ENCODE measurements around the gene KIAA0825. TPM values are rescaled to one million over a fixed set of nuclear protein-coding genes. Genes with fewer than 3 reads are reported as not detected.

The KIAA0825 gene
- total and polyA plus RNA-seq, 12 donors, result 0.34 to 11.5 (median 3.1) TPM

- 83 to 93% (median 86%) methylated on average over 1 of the region's 1 CpG for WGBS, 4 donors
Observed at GRCh38 chr5:94503677-94504076, 114.7 kb downstream of the KIAA0825 start.

GRCh38 chr5:94501365-94501764 is 117.0 kb downstream of the KIAA0825 start:
- DNase-seq, result no peak
- H3K4me1 ChIP-seq (replicated peaks in 1 of 2), result no peaks in the 10 kb centered on the region
- H3K36me3 ChIP-seq (replicated peaks in 1 of 2), result no peaks in the 10 kb centered on the region
- H3K4me3 ChIP-seq, result no peak overlapping the region
- H3K27me3 ChIP-seq, result no peaks in the 10 kb centered on the region
- 79 to 91% (median 85%) methylated on average over 1 of the region's 1 CpG for WGBS, 4 donors
- no peaks in the 10 kb centered on the region for H3K9me3 ChIP-seq (replicated peaks in 1 of 3)
- H3K27ac ChIP-seq, result no peak overlapping the region
- intact Hi-C loops (cut with DNase I), result no loop called here
- TF ChIP-seq CTCF (IDR thresholded peaks at IDR 0.05) (no peak), POLR2A (IDR thresholded peaks at IDR 0.05) (no peak)

More at GRCh38 chr5:94503677-94504076, 114.7 kb downstream of the KIAA0825 start:
- no peaks in the 10 kb centered on the region for H3K27me3 ChIP-seq
- H3K36me3 ChIP-seq (replicated peaks in 1 of 2), result no peaks in the 10 kb centered on the region
- H3K4me1 ChIP-seq (replicated peaks in 1 of 2), result no peaks in the 10 kb centered on the region
- no peak for DNase-seq
- H3K4me3 ChIP-seq, result no peak overlapping the region
- no peaks in the 10 kb centered on the region for H3K9me3 ChIP-seq (replicated peaks in 1 of 3)
- TF ChIP-seq POLR2A (IDR thresholded peaks at IDR 0.05) (no peak), CTCF (IDR thresholded peaks at IDR 0.05) (no peak)
- intact Hi-C loops (cut with DNase I), result no loop called here
- no peak overlapping the region for H3K27ac ChIP-seq

GRCh38 chr5:94499806-94500205 is 118.6 kb downstream of the KIAA0825 start:
- intact Hi-C loops (cut with DNase I), result no loop called here
- Histone ChIP-seq H3K27me3 (no peaks in the 10 kb centered on the region), H3K4me1 (replicated peaks in 1 of 2) (no peaks in the 10 kb centered on the region), H3K36me3 (replicated peaks in 1 of 2) (no peaks in the 10 kb centered on the region), H3K4me3 (no peak overlapping the region), H3K27ac (no peak overlapping the region), H3K9me3 (replicated peaks in 1 of 3) (no peaks in the 10 kb centered on the region)
- WGBS, 4 donors, result 92 to 98% (median 95%) methylated on average over 3 of the region's 3 CpGs
- DNase-seq, result no peak
- TF ChIP-seq CTCF (IDR thresholded peaks at IDR 0.05) (no peak), POLR2A (IDR thresholded peaks at IDR 0.05) (no peak)

GRCh38 chr5:94498199-94498598 is 120.2 kb downstream of the KIAA0825 start:
- TF ChIP-seq CTCF (IDR thresholded peaks at IDR 0.05) (no peak), POLR2A (IDR thresholded peaks at IDR 0.05) (no peak)
- Histone ChIP-seq H3K27ac (no peak overlapping the region), H3K4me1 (replicated peaks in 1 of 2) (no peaks in the 10 kb centered on the region), H3K4me3 (no peak overlapping the region), H3K36me3 (replicated peaks in 1 of 2) (no peaks in the 10 kb centered on the region), H3K27me3 (no peaks in the 10 kb centered on the region), H3K9me3 (replicated peaks in 1 of 3) (no peaks in the 10 kb centered on the region)
- intact Hi-C loops (cut with DNase I), result no loop called here
- DNase-seq, result no peak

Measured in adrenal gland (tissue), 12 donors.